RWPE2 (cell line): Measurements from ENCODE around the gene RECQL.
"Not testable (repeated sequence)": the region's sequence is repeated elsewhere in the genome, so short reads cannot be mapped to it uniquely, and the experiment has no call there.

ENCODE experiments used
- ATAC-seq: fragments of 200-7000 bp; cut with Tn5 transposase; 3 replicates; pipeline ENCODE4 v1.9.1; 2021; ENCODE audit warnings: low read depth
- DNase-seq: peaks from one replicate; pipeline ENCODE4 v3.0.0-alpha.2; 2020; ENCODE audit warnings: low spot score
- H3K27ac ChIP-seq: fragments of 450-650 bp; 2 replicates; pipeline ENCODE4 v1.5.1; 2017; ENCODE audit warnings: mild to moderate bottlenecking; ENCODE audit not compliant: poor library complexity, severe bottlenecking
- H3K27me3 ChIP-seq: fragments of 250-450 bp; sonication (Bioruptor Pico); 2 replicates; pipeline ENCODE4 v1.5.1; 2021; ENCODE audit warnings: mild to moderate bottlenecking, moderate library complexity; ENCODE audit not compliant: insufficient read depth, poor library complexity, severe bottlenecking
- H3K36me3 ChIP-seq: fragments of 250-450 bp; sonication (Bioruptor Pico); 2 replicates; pipeline ENCODE4 v1.5.1; 2020; ENCODE audit warnings: low read depth, mild to moderate bottlenecking, moderate library complexity
- H3K4me1 ChIP-seq: fragments of 250-450 bp; sonication (Bioruptor Pico); 2 replicates; pipeline ENCODE4 v1.5.1; 2021; ENCODE audit warnings: mild to moderate bottlenecking, moderate library complexity; ENCODE audit not compliant: insufficient read depth, poor library complexity, severe bottlenecking
- H3K4me3 ChIP-seq: fragments of 250-450 bp; sonication (Bioruptor Pico); 2 replicates; pipeline ENCODE4 v1.5.1; 2021; ENCODE audit warnings: mild to moderate bottlenecking, moderate library complexity; ENCODE audit not compliant: severe bottlenecking
- H3K9me3 ChIP-seq: fragments of 250-450 bp; sonication (Bioruptor Pico); 2 replicates; pipeline ENCODE4 v1.5.1; 2021; ENCODE audit warnings: mild to moderate bottlenecking, moderate library complexity; ENCODE audit not compliant: severe bottlenecking
- CTCF ChIP-seq: fragments of 450-650 bp; IDR thresholded peaks from one replicate; pipeline ENCODE4 v1.5.1; 2017; ENCODE audit warnings: mild to moderate bottlenecking, moderate library complexity; ENCODE audit not compliant: poor library complexity, severe bottlenecking

Gene RECQL

DNA sequence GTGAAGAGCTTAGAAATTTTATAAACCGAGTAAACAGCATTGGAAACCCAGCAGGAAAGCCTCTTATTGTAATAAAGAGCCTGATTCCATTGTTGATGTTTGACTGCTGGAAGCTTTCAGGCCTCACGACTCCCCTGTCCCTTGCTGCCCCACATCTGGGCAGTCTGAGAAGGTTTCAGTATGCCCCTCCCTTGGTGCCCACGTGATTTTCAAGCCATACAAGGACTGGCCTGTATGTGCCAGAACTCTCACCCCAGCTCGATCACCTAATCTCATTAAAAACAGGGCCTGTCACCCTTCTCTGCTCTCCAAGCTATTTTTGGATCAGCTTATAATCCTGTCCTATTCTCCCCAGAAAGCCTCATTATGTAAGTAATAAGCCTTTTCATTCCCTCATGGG is 71.4 kb downstream of the RECQL start:
- ATAC-seq (no peak), DNase-seq (no peak)
- Histone ChIP-seq H3K27ac (no peak overlapping the region), H3K9me3 (no peaks in the 10 kb centered on the region), H3K4me1 (no peaks in the 10 kb centered on the region), H3K27me3 (no peaks in the 10 kb centered on the region), H3K36me3 (no peaks in the 10 kb centered on the region), H3K4me3 (no peak overlapping the region)
- TF ChIP-seq CTCF, result no peak

GRCh38 chr12:21428241-21428640 is 73.2 kb downstream of the RECQL start:
- TF ChIP-seq CTCF, result no peak
- Histone ChIP-seq H3K4me1 (no peaks in the 10 kb centered on the region), H3K4me3 (no peak overlapping the region), H3K27me3 (no peaks in the 10 kb centered on the region), H3K9me3 (no peaks in the 10 kb centered on the region), H3K27ac (no peak overlapping the region), H3K36me3 (no peaks in the 10 kb centered on the region)
- ATAC-seq, result no peak
- no peak for DNase-seq

- H3K36me3 ChIP-seq, H3K27me3 ChIP-seq, H3K27ac ChIP-seq, H3K9me3 ChIP-seq, DNase-seq, H3K4me1 ChIP-seq, ATAC-seq, H3K4me3 ChIP-seq: not testable (repeated sequence)
Observed at GRCh38 chr12:21419009-21419699, 82.3 kb downstream of the RECQL start.
